ENCODE data around the gene PRR16. TPM values are rescaled to one million over a fixed set of nuclear protein-coding genes. Genes with fewer than 3 reads are reported as not detected.

PRR16 gene
- total RNA-seq, 1 experiment from 2014 or later: not detected

DNA sequence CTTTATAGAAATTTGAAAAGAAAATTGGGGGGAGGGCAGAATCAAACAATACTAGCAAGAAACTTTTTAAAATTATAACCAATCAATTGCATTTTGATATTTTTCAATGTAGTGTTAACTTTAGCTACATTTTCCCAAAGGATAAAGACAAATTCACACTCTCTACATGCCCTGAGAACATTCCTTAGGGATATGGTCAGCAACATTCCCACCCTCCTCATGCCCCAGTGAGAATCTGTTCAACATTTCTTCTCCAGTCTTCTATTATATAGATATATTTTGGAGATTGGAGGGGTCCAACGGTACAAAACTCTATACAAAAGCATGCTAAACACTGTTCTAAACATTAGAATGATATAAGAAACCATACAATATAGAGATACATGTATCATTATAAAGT, 11.6 kb upstream of the PRR16 start:
- Histone ChIP-seq H3K36me3 (ENCODE audit: insufficient read depth, low read length, poor library complexity, severe bottlenecking) (no peaks in the 10 kb centered on the region), H3K4me1 (ENCODE audit: insufficient read depth, low read length, poor library complexity, severe bottlenecking) (no peaks in the 10 kb centered on the region), H3K27me3 (replicated peaks; ENCODE audit: insufficient read depth, low read depth, low read length, poor library complexity) (no peaks in the 10 kb centered on the region), H3K9me3 (ENCODE audit: low read depth, low read length, poor library complexity, severe bottlenecking) (no peaks in the 10 kb centered on the region), H3K27ac (ENCODE audit: low read depth, low read length, poor library complexity, severe bottlenecking) (no peak overlapping the region), H3K4me3 (ENCODE audit: low read depth, low read length, poor library complexity, severe bottlenecking) (no peak overlapping the region)
- ChIA-PET CTCF (no interaction called here), POLR2A (ENCODE audit: low non-redundant PET) (no interaction called here)
- intact Hi-C loops (cut with micrococcal nuclease; ENCODE audit: unreplicated experiment): no loop called here
- DNase-seq (ENCODE audit: low spot score): no peak
- no TSS peak for BruUV-seq (replicated peaks)
- TF ChIP-seq, protein P1, sequence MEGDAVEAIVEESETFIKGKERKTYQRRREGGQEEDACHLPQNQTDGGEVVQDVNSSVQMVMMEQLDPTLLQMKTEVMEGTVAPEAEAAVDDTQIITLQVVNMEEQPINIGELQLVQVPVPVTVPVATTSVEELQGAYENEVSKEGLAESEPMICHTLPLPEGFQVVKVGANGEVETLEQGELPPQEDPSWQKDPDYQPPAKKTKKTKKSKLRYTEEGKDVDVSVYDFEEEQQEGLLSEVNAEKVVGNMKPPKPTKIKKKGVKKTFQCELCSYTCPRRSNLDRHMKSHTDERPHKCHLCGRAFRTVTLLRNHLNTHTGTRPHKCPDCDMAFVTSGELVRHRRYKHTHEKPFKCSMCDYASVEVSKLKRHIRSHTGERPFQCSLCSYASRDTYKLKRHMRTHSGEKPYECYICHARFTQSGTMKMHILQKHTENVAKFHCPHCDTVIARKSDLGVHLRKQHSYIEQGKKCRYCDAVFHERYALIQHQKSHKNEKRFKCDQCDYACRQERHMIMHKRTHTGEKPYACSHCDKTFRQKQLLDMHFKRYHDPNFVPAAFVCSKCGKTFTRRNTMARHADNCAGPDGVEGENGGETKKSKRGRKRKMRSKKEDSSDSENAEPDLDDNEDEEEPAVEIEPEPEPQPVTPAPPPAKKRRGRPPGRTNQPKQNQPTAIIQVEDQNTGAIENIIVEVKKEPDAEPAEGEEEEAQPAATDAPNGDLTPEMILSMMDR (conservative IDR thresholded peaks at IDR 0.05; ENCODE audit: low read depth, low read length): no peak
- TF ChIP-seq EZH2 (IDR thresholded peaks at IDR 0.05; ENCODE audit: borderline replicate concordance, low read depth, low read length, poor library complexity, severe bottlenecking): no peak

DNA sequence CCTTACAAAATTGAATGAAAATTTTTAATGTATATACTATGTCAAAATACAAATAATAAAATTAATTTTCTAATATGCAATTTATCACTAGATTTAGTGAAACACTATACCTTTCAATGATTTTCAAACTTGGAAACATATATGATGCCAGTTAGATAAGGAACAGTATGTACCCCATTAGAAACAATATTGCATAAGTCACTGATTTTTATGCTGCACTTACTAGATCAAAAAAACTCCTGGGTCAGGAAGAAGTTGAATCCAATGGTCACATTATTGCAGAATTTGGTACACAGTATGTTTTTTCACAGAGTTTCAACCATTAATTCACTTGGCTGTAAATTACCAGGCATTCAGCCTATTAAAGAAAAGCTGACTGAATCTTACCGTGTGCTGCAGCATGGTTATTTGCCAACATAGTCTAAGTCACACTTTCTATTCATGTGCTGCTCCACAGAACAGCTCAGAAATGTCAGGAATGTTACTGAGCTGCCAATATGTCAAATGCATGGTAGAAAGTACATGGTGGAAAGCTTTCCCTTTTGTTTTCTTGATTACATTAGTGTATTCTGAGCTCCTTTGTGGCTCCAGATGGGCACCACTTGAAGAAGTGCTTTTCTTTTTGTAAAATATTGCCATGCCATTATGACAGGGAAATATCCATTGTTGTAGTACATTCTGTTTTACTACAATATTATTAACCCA, 9.9 kb upstream of the PRR16 start:
- CTCF ChIA-PET: no interaction called here

DNA sequence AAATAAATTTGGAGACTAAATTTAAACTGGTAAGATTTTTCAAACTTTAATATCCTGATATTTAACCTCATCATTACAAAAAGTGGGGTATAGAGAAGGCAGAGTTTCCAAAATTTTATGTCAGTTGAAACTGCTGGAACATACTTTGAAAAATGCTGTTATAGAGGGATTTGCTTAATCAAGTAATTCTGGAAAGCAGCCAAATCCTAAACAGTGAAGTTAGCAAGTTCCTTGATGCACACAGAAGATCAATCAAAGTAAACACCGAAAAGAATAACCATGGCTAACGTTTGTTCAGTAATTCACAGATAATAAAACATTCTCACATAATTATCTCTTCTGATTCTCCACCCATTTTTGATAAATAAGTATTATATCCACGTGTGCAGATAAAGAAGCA, 8.1 kb upstream of the PRR16 start:
- ChIA-PET POLR2A (ENCODE audit: low non-redundant PET) (no interaction called here), CTCF (no interaction called here)
- no TSS peak for BruUV-seq (replicated peaks)
- H3K4me3 ChIP-seq (ENCODE audit: low read depth, low read length, poor library complexity, severe bottlenecking): no peak overlapping the region
- no peaks in the 10 kb centered on the region for H3K27me3 ChIP-seq (replicated peaks; ENCODE audit: insufficient read depth, low read depth, low read length, poor library complexity)
- H3K36me3 ChIP-seq (ENCODE audit: insufficient read depth, low read length, poor library complexity, severe bottlenecking): no peaks in the 10 kb centered on the region
- TF ChIP-seq, protein P1 (conservative IDR thresholded peaks at IDR 0.05; ENCODE audit: low read depth, low read length): no peak
- no peak for TF ChIP-seq EZH2 (IDR thresholded peaks at IDR 0.05; ENCODE audit: borderline replicate concordance, low read depth, low read length, poor library complexity, severe bottlenecking)
- H3K4me1 ChIP-seq (ENCODE audit: insufficient read depth, low read length, poor library complexity, severe bottlenecking): no peaks in the 10 kb centered on the region
- no peak for DNase-seq (ENCODE audit: low spot score)
- no peak overlapping the region for H3K27ac ChIP-seq (ENCODE audit: low read depth, low read length, poor library complexity, severe bottlenecking)
- intact Hi-C loops (cut with micrococcal nuclease; ENCODE audit: unreplicated experiment): loop anchor here (2.0 kb wide), 1 partner anchor 399 kb away; no protein-coding TSS in a partner anchor
- H3K9me3 ChIP-seq (ENCODE audit: low read depth, low read length, poor library complexity, severe bottlenecking): no peaks in the 10 kb centered on the region

More for the DNA sequence above, 9.9 kb upstream of the PRR16 start:
- DNase-seq (ENCODE audit: low spot score): peak; percentile 52
- Histone ChIP-seq H3K9me3 (ENCODE audit: low read depth, low read length, poor library complexity, severe bottlenecking) (no peaks in the 10 kb centered on the region), H3K27ac (ENCODE audit: low read depth, low read length, poor library complexity, severe bottlenecking) (no peak overlapping the region), H3K4me1 (ENCODE audit: insufficient read depth, low read length, poor library complexity, severe bottlenecking) (no peaks in the 10 kb centered on the region), H3K4me3 (ENCODE audit: low read depth, low read length, poor library complexity, severe bottlenecking) (no peak overlapping the region), H3K27me3 (replicated peaks; ENCODE audit: insufficient read depth, low read depth, low read length, poor library complexity) (no peaks in the 10 kb centered on the region), H3K36me3 (ENCODE audit: insufficient read depth, low read length, poor library complexity, severe bottlenecking) (no peaks in the 10 kb centered on the region)
- BruUV-seq (replicated peaks): no TSS peak
- POLR2A ChIA-PET (ENCODE audit: low non-redundant PET): interaction anchor here (0.6 kb wide), 1 partner anchor 995 kb away, joined by 3 read pairs; no protein-coding TSS in a partner anchor
- intact Hi-C loops (cut with micrococcal nuclease; ENCODE audit: unreplicated experiment): no loop called here
- TF ChIP-seq, protein P1 (conservative IDR thresholded peaks at IDR 0.05; ENCODE audit: low read depth, low read length): no peak
- no peak for TF ChIP-seq EZH2 (IDR thresholded peaks at IDR 0.05; ENCODE audit: borderline replicate concordance, low read depth, low read length, poor library complexity, severe bottlenecking)
